Measurements from ENCODE around the gene GPR32. TPM values are rescaled to one million over a fixed set of nuclear protein-coding genes. Genes with fewer than 3 reads are reported as not detected.
A peak's percentile ranks its signal among the peaks of the same experiment; 100 is the strongest.
"Not testable (repeated sequence)": the region's sequence is repeated elsewhere in the genome, so short reads cannot be mapped to it uniquely, and the experiment has no call there.

Gene GPR32
- total RNA-seq, 2 experiments from 2014 or later: not detected

DNA sequence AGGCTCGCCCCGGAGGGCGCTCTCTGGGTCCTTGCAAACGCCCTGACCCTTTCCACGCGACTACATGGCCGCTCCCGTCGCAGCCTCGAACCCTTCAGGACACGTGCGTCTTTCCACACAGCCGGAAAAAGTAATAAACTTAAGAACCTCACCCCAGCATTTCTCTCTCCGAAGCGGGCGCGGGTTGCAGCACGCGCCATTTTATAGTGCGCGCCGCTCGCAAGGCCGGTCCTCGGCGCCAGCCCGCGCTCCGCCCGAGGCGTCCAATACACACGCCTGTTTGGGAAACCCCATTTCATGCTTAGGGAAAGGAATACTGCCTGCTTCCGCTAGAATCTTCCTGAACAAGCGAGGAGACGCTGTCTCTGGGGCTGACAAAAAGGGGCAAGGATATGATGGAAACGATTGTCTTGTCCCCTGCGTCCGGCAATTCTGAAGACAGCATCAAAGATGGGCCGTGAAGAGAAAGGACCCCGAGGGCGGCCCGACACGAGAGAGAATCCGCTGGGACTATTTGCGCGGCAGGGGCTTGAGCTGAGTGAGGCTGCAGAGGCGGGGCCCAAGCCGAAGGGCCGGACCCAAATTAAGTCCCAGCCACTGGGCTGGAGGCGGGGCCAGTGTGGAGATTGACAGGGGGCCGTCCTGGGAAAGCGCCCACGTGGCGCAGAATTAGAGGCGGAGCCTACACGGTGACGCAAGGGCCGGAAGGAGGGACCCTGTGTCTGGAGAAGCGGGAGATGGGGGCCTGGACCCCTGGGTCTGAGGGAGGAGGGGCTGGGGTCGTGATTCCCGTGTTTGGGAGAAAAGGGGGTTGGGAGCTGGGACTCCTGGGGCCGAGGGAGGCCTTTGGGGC is 34.4 kb downstream of the GPR32 start:
- H3K4me3 Mint-ChIP-seq: peak overlapping the region; percentile 99
- no peaks in the 10 kb centered on the region for H3K9me3 Mint-ChIP-seq
- peak overlapping the region; percentile 94 for H3K27ac Mint-ChIP-seq
- DNase-seq (peak; percentile 97), ATAC-seq (ENCODE audit: low read depth) (peak; percentile 98)
- H3K36me3 Mint-ChIP-seq: peaks cover 21% of the 10 kb centered on the region
- H3K4me1 Mint-ChIP-seq: peaks cover 25% of the 10 kb centered on the region
- H3K27me3 Mint-ChIP-seq: peaks cover 6% of the 10 kb centered on the region
- POLR2A ChIA-PET: interaction anchor here (0.6 to 2.9 kb wide), 16 partner anchors 9 to 1266 kb away, joined by 3 to 22 read pairs (median 3); partner anchors contain the start of genes ATF5, JOSD2, NUP62 and POLD1

DNA sequence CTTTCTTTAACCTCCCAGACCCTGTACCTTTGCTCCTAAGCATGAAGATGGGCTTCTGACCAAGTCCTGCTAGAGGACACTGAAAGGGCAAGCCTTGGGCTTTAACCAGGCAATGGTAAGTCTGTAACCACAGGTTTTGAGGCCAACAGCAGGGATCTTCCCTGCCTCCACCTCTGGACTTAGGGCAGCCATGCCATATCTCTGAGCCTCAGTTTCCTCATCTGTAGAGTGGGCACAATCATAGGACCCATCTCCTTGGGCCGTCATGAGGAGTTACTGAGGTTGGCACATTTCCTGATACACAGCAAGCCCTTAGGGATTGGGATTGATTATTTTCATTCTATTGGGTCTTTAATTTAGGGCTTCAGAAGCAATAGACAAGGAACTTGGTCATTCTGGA is 38.6 kb downstream of the GPR32 start:
- no peak overlapping the region for H3K4me3 Mint-ChIP-seq
- H3K27ac Mint-ChIP-seq: no peak overlapping the region
- peaks cover 7% of the 10 kb centered on the region for H3K4me1 Mint-ChIP-seq
- H3K27me3 Mint-ChIP-seq: peaks cover 11% of the 10 kb centered on the region
- POLR2A ChIA-PET: no interaction called here
- H3K36me3 Mint-ChIP-seq: peaks cover 4% of the 10 kb centered on the region
- peaks cover 6% of the 10 kb centered on the region for H3K9me3 Mint-ChIP-seq
- DNase-seq (no peak), ATAC-seq (ENCODE audit: low read depth) (no peak)

DNA sequence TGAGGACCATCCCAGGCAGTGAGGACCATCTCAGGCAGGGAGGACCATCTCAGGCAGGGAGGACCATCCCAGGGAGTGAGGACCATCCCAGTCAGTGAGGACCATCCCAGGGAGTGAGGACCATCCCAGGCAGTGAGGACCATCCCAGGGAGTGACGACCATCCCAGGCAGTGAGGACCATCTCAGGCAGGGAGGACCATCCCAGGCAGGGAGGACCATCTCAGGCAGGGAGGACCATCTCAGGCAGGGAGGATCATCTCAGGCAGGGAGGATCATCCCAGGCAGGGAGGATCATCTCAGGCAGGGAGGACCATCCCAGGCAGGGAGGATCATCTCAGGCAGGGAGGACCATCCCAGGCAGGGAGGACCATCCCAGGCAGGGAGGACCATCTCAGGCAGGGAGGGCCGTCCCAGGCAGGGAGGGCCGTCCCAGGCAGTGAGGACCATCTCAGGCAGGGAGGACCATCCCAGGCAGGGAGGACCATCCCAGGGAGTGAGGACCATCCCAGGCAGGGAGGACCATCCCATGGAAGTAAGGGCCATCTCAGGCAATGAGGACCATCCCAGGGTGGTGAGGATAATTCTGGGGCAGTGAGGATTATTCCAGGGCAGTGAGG is 41.5 kb downstream of the GPR32 start:
- H3K36me3 Mint-ChIP-seq; H3K27ac Mint-ChIP-seq; H3K9me3 Mint-ChIP-seq; ATAC-seq (ENCODE audit: low read depth); H3K4me1 Mint-ChIP-seq; POLR2A ChIA-PET; DNase-seq; H3K4me3 Mint-ChIP-seq: not testable (repeated sequence)
- H3K27me3 Mint-ChIP-seq: peaks cover 25% of the 10 kb centered on the region

DNA sequence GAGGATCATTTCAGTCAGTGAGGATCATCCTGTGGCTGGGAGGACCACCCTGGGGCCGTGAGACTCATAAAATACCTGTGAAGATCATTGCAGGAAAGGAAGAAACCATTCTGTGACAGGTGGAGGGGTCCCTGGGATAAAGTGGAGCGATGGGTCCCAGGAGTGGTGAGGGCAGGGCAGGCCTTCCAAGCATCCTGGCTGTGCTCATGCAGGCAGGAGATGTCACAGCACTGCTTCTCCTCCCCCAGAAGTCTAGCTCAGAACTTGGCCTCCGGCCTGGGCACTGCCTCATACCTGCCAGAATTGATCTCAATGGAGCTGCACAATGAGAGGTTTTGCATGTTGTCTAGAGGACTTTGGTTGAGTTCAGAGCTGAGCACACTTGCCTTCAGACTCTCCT is 42.2 kb downstream of the GPR32 start:
- Mint-ChIP-seq H3K9me3 (peaks cover 6% of the 10 kb centered on the region), H3K27me3 (peaks cover 30% of the 10 kb centered on the region), H3K4me3 (no peak overlapping the region), H3K4me1 (peaks cover 3% of the 10 kb centered on the region), H3K27ac (no peak overlapping the region), H3K36me3 (peaks cover 1% of the 10 kb centered on the region)
- DNase-seq (no peak), ATAC-seq (ENCODE audit: low read depth) (no peak)
- POLR2A ChIA-PET: no interaction called here

DNA sequence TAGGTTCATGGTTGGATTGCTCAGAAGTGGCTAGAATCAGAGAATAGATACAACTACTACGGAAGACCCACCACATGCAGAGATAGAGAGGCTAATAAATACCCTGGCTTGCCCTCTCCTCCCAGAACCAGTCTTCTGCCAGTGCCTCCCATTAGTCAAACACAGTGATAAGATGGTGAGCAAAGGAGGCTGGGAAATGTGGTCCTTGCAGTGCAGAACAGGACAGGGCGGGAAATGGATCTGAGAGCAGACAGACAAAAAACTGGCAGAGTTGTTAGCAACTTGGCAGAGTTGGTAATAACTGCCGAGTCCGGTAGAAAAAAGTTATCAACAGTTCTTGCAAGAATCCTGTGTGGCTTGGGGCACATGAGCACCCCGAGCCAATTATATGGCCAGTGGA is 44.6 kb downstream of the GPR32 start:
- DNase-seq (no peak), ATAC-seq (ENCODE audit: low read depth) (no peak)
- Mint-ChIP-seq H3K27me3 (peaks cover 36% of the 10 kb centered on the region), H3K4me1 (peaks cover 10% of the 10 kb centered on the region), H3K9me3 (peaks cover 4% of the 10 kb centered on the region), H3K27ac (no peak overlapping the region), H3K4me3 (no peak overlapping the region), H3K36me3 (peaks cover 1% of the 10 kb centered on the region)
- POLR2A ChIA-PET: interaction anchor here (1.0 to 1.4 kb wide), 2 partner anchors 10 to 14 kb away, joined by 3 to 6 read pairs; no protein-coding TSS in a partner anchor

DNA sequence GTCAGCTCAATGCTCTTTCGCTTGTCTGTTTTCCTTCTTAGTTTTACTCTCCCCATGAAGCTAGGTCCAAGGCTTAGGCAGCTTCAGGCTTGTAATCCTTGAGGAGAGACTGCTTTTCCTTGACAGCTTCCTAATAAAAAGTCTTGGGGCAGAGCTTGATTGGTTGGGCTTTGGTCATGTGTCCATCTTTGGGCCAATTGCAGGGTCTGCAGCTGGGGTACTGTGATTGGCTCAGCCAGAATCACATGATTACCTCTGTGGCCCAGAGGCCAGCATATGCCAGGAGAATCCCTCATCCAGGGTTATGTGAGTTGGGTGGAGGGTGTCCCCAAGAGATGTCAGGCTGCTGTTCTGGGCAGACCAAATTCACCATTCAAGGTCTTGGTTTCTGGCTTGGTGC is 45.2 kb downstream of the GPR32 start:
- H3K4me3 Mint-ChIP-seq: no peak overlapping the region
- peaks cover under 1% of the 10 kb centered on the region for H3K36me3 Mint-ChIP-seq
- POLR2A ChIA-PET: interaction anchor here (1.0 to 1.4 kb wide), 2 partner anchors 11 to 15 kb away, joined by 3 to 6 read pairs; no protein-coding TSS in a partner anchor
- H3K4me1 Mint-ChIP-seq: peaks cover 15% of the 10 kb centered on the region
- H3K27ac Mint-ChIP-seq: no peak overlapping the region
- DNase-seq (no peak), ATAC-seq (ENCODE audit: low read depth) (no peak)
- H3K27me3 Mint-ChIP-seq: peaks cover 42% of the 10 kb centered on the region
- H3K9me3 Mint-ChIP-seq: peaks cover 2% of the 10 kb centered on the region

DNA sequence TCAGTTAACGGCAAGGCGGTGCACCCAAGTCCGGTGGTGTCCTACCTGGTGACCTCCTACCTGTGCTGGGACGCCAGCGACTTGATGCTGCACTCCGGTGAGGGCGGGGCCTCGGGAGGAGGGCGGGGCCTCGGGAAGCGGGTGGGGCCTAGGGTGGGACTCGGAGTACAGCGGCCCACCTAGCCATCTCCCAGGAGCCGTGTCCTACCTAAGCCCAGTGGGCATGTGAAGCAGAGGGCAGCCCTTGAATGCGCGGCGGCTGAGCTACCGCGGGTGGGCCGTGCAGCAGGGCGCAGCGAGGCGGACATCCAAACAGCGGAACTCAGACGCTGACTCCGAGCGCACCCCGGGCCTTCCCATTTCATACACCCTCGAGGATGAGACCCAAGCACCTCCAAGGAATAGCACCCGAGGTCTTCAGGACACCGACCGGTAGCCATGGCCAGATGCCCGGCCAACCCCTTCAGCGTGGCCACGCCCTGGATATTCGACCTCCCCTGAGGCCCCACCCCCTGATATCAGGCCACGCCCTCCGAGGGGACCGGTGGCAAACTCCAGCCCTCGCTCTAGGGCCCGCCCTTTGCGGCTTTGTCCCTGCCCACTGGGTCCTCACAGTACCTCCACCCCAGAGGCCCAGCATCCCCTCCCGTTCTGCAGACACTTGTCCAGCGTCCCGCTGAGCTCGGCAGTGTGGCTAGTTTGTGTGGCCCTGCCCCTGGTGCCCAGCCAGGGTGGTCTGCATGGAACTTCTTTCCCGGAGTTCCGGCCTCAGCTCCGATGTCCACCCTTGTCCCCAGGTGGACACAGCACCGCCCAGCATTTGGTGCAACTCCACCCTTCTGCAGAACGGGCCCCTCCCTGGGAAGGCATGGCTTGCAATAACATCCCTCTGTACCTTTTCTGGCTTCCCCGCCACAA is 47.9 kb downstream of the GPR32 start:
- peak; percentile 75 for DNase-seq
- H3K4me3 Mint-ChIP-seq: peak overlapping the region; percentile 76
- H3K36me3 Mint-ChIP-seq: no peaks in the 10 kb centered on the region
- H3K27me3 Mint-ChIP-seq: peaks cover 47% of the 10 kb centered on the region
- H3K9me3 Mint-ChIP-seq: no peaks in the 10 kb centered on the region
- ATAC-seq (ENCODE audit: low read depth): peak; percentile 54
- H3K4me1 Mint-ChIP-seq: peaks cover 21% of the 10 kb centered on the region
- peak overlapping the region; percentile 35 for H3K27ac Mint-ChIP-seq
- POLR2A ChIA-PET: interaction anchor here (3.9 kb wide), 1 partner anchor 14 kb away, joined by 22 read pairs; no protein-coding TSS in a partner anchor

DNA sequence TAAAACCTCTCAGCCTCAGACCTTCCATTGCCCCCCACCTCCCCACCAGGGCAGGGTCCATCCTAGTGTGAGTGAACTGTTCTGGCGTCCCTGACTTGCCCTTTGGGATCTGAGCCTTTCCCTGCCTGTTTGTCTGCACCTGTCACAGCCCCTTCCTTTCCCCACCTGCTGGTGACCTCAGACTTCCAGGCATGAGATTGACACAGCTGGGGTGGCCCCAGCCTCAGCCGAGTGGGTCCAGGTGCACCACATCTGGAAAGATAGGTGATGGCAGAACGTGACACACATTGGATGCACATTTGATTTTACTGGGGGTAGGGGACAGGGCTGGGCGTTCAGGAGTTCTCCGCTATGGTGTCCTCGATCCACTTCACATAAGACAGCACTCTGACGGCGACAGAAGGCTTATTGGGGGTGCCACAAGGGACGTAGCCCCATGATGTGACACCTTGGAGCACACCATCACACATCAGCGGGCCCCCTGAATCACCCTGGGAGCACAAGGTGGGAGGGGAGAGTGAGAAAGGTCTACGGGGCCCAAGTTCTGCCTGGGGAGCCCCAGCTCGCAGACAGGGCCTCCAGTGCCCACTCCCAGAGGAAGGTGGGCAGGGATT is 48.7 kb downstream of the GPR32 start:
- peaks cover 47% of the 10 kb centered on the region for H3K27me3 Mint-ChIP-seq

DNA sequence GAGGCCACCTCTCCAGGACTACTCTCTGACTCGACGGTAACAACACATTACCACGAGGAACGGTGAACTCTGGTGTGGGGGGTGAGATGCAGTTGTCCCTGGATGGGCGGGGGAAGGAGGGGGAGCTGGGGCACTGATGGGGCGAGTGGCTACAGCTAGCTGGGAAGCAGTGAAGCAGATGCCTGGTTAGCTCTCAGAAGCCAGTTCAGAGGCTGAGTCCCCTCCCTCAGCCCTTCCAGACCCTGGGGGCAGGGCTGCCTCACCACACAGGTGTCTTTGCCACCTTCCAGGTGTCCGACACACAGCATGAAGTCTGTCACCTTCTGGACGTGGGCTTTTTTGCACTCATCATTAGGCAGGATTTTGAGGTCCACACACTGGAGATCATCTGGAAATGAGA is 49.4 kb downstream of the GPR32 start:
- POLR2A ChIA-PET: interaction anchor here (0.8 to 3.9 kb wide), 2 partner anchors 16 to 155 kb away, joined by 5 to 22 read pairs; no protein-coding TSS in a partner anchor
- Mint-ChIP-seq H3K27ac (no peak overlapping the region), H3K4me1 (peaks cover 21% of the 10 kb centered on the region), H3K36me3 (no peaks in the 10 kb centered on the region), H3K9me3 (no peaks in the 10 kb centered on the region), H3K4me3 (peak overlapping the region; percentile 72), H3K27me3 (peaks cover 49% of the 10 kb centered on the region)
- no peak for DNase-seq
- ATAC-seq (ENCODE audit: low read depth): no peak

More for the DNA sequence above, 48.7 kb downstream of the GPR32 start:
- Mint-ChIP-seq H3K4me1 (peaks cover 21% of the 10 kb centered on the region), H3K4me3 (peak overlapping the region; percentile 76), H3K9me3 (no peaks in the 10 kb centered on the region), H3K27ac (peak overlapping the region; percentile 61), H3K36me3 (no peaks in the 10 kb centered on the region)
- POLR2A ChIA-PET: interaction anchor here (3.9 kb wide), 1 partner anchor 15 kb away, joined by 22 read pairs; no protein-coding TSS in a partner anchor
- ATAC-seq (ENCODE audit: low read depth): no peak
- no peak for DNase-seq

DNA sequence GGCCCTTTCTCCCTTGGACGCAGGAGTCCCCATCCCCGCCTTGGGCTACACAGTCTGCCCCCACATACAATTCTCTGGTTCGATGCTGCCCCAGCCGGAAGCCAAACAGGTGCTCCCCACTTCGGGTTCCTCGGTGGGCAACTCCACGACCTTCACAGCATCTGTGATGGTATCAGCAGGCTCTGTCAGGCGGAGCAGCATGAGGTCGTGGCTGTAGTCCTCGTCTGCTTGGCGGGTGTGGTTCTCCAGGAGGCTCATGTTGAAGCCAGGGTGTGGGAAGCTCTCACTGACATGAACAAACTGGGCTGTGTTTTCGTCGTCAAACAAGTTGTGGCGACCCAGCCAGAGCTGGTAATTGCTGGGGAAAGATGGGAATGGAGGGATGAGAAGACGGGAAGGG is 49.8 kb downstream of the GPR32 start:
- POLR2A ChIA-PET: interaction anchor here (0.8 to 3.9 kb wide), 3 partner anchors 13 to 155 kb away, joined by 4 to 22 read pairs (median 5); no protein-coding TSS in a partner anchor
- Mint-ChIP-seq H3K27me3 (peaks cover 48% of the 10 kb centered on the region), H3K27ac (peak overlapping the region; percentile 44), H3K9me3 (no peaks in the 10 kb centered on the region), H3K4me1 (peaks cover 21% of the 10 kb centered on the region), H3K4me3 (peak overlapping the region; percentile 72), H3K36me3 (no peaks in the 10 kb centered on the region)
- DNase-seq (no peak), ATAC-seq (ENCODE audit: low read depth) (no peak)

DNA sequence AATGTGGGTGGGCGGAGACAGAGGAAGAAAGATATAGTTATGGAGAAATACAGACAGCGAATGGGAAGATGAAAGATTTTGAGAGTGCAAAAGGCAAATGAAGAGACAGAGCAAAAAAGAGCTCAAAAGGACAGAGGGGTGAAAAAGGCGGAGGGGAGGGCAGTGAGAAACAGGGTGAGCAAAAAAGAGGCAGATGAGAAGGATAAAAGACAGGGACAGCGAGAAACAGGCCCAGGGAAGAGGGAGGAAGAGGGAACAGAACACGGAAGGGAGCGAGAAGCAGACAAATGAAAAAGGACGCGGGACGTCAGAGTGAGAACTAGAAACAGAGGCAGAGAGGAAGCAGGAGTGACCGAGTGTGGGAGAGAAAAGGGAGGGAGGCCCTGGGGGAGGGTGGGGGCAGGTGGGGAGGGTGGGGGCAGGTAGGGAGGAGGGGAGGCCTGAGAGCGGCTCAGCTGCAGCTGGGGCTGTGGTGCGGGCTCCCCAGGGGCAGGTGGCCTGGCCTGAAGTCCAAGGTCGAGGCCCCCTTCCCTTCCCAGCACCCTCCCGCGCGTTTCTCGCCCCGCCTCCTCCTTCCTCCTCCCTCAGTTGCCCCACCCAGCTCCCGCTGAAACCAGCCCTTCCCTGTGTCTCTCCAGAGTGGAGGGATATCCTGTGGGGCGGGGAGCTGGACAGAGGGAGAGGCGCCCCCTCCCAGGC is 50.4 kb downstream of the GPR32 start:
- ATAC-seq (ENCODE audit: low read depth): no peak
- POLR2A ChIA-PET: interaction anchor here (0.8 to 3.9 kb wide), 3 partner anchors 14 to 156 kb away, joined by 4 to 22 read pairs (median 5); no protein-coding TSS in a partner anchor
- Mint-ChIP-seq H3K4me3 (peak overlapping the region; percentile 72), H3K36me3 (no peaks in the 10 kb centered on the region), H3K4me1 (peaks cover 21% of the 10 kb centered on the region), H3K27ac (peak overlapping the region; percentile 44), H3K27me3 (peaks cover 46% of the 10 kb centered on the region), H3K9me3 (no peaks in the 10 kb centered on the region)
- DNase-seq: no peak

DNA sequence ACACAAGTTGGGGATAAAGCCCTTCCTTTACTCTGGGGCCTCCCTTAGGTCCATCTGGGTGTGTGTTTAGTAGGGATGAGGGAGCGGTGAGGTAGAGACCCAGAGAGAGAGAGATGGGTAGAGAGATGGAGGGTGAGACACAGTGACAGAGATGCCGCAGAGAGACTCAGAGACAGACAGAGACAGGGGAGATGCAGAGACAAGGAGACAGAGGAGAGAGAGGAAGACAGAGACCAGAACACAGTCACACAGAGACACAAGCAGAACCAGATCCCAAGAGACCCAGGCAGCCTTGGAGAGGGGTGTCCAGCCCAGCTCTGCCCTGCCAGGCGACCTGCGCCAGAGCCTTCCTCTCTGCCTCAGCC is 51.0 kb downstream of the GPR32 start:
- ATAC-seq (ENCODE audit: low read depth): no peak
- no peak for DNase-seq
- no peak overlapping the region for H3K27ac Mint-ChIP-seq
- H3K9me3 Mint-ChIP-seq: no peaks in the 10 kb centered on the region
- H3K27me3 Mint-ChIP-seq: peaks cover 45% of the 10 kb centered on the region
- POLR2A ChIA-PET: interaction anchor here (3.9 kb wide), 1 partner anchor 17 kb away, joined by 22 read pairs; no protein-coding TSS in a partner anchor
- no peak overlapping the region for H3K4me3 Mint-ChIP-seq
- no peaks in the 10 kb centered on the region for H3K36me3 Mint-ChIP-seq
- H3K4me1 Mint-ChIP-seq: peaks cover 21% of the 10 kb centered on the region

All from activated naive CD8-positive, alpha-beta T cell treated with anti-CD3 and anti-CD28 coated beads, Interleukin-2, amount 10 ng/mL, durations not matched to agents 7 days and 5 days (primary cell).